Measurements from ENCODE around the gene DLL4.

Gene DLL4

DNA sequence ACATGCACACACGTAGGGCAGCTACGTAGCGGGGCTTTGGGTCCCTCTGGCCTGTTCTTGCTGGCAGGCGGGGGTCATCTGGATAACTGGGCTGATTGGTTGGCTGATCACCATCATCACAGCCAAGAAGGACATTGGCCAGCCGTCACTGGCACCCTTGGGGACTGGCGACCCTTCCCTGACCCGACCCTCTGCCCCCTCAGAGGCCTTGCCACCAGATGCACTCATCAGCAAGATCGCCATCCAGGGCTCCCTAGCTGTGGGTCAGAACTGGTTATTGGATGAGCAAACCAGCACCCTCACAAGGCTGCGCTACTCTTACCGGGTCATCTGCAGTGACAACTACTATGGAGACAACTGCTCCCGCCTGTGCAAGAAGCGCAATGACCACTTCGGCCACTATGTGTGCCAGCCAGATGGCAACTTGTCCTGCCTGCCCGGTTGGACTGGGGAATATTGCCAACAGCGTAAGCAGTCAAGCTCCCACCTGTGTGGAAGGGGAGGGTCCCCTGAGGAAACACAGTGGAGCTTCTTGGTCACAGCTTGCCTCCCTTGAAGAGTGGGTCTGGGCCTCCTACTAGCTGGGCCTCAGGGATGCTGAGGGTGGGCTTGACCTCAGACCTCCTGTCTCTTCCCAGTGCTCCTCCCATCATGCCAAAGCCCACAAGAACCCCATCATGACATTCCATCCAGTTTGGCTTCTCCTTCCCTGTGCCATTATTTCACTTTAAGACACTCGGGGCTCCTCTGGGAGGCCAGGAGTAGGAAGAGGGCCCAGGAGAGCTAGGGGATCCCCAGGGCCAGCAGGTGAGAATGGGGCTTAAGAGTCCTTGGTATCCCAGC lies 2.4 kb downstream of the DLL4 start:
- TF ChIP-seq, protein P1, sequence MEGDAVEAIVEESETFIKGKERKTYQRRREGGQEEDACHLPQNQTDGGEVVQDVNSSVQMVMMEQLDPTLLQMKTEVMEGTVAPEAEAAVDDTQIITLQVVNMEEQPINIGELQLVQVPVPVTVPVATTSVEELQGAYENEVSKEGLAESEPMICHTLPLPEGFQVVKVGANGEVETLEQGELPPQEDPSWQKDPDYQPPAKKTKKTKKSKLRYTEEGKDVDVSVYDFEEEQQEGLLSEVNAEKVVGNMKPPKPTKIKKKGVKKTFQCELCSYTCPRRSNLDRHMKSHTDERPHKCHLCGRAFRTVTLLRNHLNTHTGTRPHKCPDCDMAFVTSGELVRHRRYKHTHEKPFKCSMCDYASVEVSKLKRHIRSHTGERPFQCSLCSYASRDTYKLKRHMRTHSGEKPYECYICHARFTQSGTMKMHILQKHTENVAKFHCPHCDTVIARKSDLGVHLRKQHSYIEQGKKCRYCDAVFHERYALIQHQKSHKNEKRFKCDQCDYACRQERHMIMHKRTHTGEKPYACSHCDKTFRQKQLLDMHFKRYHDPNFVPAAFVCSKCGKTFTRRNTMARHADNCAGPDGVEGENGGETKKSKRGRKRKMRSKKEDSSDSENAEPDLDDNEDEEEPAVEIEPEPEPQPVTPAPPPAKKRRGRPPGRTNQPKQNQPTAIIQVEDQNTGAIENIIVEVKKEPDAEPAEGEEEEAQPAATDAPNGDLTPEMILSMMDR (IDR thresholded peaks at IDR 0.05; ENCODE audit: low read depth, low read length, missing control alignments) = no peak
- no peak overlapping the region for H3K4me3 ChIP-seq (ENCODE audit: low read depth, low read length)
- no peak for DNase-seq (ENCODE audit: low read depth)

DNA sequence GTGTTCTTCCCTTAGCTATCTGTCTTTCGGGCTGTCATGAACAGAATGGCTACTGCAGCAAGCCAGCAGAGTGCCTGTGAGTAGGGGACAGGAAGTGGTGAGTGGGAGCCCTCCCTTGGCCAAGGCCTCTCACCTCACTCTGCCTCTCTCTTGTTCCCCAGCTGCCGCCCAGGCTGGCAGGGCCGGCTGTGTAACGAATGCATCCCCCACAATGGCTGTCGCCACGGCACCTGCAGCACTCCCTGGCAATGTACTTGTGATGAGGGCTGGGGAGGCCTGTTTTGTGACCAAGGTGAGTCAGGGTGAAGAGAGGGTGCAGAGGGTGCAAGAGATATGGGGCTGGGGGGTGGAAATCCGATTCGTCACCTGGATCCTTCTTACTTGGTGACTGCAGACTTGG lies 3.0 kb downstream of the DLL4 start:
- no peak overlapping the region for H3K4me3 ChIP-seq (ENCODE audit: low read depth, low read length)
- TF ChIP-seq, protein P1 (IDR thresholded peaks at IDR 0.05; ENCODE audit: low read depth, low read length, missing control alignments) = no peak
- no peak for DNase-seq (ENCODE audit: low read depth)

DNA sequence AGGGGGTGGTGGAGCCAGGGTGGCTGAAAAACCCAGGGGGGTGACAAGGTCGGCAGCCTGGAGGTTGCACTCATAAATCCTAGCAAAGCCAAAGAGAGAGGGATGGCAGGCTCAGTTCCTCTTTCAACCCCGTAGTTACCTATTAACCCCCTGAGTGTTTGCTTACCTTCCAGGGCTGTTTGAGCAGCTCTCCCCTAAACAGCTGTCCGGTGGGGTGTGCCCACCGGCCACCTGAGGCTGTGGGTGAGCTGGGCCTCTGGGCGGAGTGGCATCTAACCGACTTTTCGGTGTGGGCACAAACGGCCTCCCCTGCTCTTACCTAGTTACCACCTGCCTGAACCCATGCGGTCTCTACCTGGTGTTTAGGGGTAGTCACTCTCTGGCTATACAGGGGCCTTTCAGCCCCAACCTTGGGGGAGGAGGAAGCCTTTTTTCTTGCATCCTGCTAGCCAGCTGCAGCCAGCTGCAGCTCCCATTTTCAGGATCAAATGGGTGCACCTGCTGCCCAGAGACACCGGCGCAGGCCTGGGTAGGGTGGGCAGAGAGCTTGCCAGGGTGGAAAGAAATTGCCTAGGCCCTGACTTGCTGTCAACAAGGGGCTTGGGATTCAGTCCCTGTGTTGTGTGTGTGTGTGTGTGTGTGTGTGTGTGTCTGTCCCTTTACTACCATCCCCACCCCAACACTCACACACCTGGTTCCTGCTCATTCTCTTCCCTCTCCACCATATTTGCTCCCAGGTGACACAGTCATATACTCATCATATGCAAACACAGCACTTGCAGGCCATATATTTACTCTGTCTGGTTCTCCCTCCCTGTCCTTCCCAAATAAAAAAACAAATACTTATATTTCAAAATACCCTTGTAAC lies 3.7 kb downstream of the DLL4 start:
- TF ChIP-seq, protein P1 (IDR thresholded peaks at IDR 0.05; ENCODE audit: low read depth, low read length, missing control alignments) = no peak
- DNase-seq (ENCODE audit: low read depth) = no peak
- H3K4me3 ChIP-seq (ENCODE audit: low read depth, low read length) = no peak overlapping the region

DNA sequence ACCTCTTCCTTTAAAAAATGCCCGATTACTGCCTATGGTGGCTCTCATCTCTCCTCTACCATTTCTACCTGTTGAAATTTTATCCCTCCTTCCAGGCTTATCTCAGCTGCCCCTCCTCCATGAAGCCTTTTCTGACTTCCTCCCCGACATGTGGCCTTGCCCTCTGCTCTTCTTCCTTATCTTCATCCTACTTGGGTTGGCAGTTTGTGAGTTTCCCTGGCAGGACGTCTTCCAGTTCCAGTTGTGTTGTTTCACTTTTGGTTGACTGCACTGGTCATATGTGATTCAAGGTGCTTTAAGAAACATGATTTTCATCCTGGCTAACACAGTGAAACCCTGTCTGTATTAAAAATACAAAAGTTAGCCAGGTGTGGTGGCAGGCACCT lies 4.4 kb downstream of the DLL4 start:
- TF ChIP-seq, protein P1 (IDR thresholded peaks at IDR 0.05; ENCODE audit: low read depth, low read length, missing control alignments) = no peak

DNA sequence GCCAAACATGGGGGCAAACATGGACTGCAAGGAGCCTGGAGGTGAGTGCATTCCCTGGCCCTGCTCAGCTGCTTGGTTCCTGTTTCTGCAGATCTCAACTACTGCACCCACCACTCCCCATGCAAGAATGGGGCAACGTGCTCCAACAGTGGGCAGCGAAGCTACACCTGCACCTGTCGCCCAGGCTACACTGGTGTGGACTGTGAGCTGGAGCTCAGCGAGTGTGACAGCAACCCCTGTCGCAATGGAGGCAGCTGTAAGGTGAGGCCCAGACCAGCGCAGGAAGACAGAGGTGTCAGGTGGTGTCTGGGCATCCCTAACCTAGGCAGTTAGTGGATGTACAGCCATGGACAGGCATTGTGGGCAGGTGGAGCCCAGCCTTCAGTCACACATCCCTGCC lies 5.3 kb downstream of the DLL4 start:
- no peak for DNase-seq (ENCODE audit: low read depth)
- H3K4me3 ChIP-seq (ENCODE audit: low read depth, low read length) = no peak overlapping the region
- TF ChIP-seq, protein P1 (IDR thresholded peaks at IDR 0.05; ENCODE audit: low read depth, low read length, missing control alignments) = no peak

More for the DNA sequence above, 4.4 kb downstream of the DLL4 start:
- no peak overlapping the region for H3K4me3 ChIP-seq (ENCODE audit: low read depth, low read length)
- DNase-seq (ENCODE audit: low read depth) = no peak

DNA sequence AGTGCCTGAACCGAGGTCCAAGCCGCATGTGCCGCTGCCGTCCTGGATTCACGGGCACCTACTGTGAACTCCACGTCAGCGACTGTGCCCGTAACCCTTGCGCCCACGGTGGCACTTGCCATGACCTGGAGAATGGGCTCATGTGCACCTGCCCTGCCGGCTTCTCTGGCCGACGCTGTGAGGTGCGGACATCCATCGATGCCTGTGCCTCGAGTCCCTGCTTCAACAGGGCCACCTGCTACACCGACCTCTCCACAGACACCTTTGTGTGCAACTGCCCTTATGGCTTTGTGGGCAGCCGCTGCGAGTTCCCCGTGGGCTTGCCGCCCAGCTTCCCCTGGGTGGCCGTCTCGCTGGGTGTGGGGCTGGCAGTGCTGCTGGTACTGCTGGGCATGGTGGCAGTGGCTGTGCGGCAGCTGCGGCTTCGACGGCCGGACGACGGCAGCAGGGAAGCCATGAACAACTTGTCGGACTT lies 7.1 kb downstream of the DLL4 start:
- H3K4me3 ChIP-seq (ENCODE audit: low read depth, low read length) = no peak overlapping the region
- no peak for DNase-seq (ENCODE audit: low read depth)
- TF ChIP-seq, protein P1 (IDR thresholded peaks at IDR 0.05; ENCODE audit: low read depth, low read length, missing control alignments) = no peak

Data from GM12864 (cell line).